ENCODE results near the gene HLA-C.

DNA sequence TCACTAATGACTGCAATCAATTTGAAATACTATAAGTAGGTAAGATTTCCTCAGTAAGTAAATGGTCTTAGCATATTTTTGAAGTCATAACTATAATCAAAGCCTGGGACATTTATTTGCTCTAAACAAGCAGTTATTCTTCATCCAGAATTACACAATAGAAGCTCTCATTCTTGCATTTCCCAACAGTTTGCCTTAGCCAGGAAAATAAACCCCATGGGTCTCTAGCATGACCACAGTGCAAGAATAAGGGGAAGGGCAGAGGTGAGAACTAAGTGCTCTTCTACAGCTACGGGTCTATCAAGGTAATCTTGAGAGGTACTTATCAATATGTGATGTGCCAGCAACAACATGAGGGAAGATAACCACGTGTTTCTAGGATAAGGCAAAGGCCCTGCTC is 14.1 kb upstream of the HLA-C start:
- TF ChIP-seq CTCF (IDR thresholded peaks at IDR 0.05) (no peak), POLR2A (IDR thresholded peaks at IDR 0.05) (no peak), EP300 (IDR thresholded peaks at IDR 0.05) (no peak)
